ENCODE data around the gene L3MBTL4. TPM values are rescaled to one million over a fixed set of nuclear protein-coding genes. Genes with fewer than 3 reads are reported as not detected.

The L3MBTL4 gene
- total RNA-seq, 1 experiment from 2014 or later: not detected

GRCh38 chr18:6120820-6121279 is 293.9 kb downstream of the L3MBTL4 start:
- Histone ChIP-seq H3K9me3 (ENCODE audit: control insufficient read depth in 1 of 2, insufficient read depth in 1 of 2, low read depth in 1 of 2, low read length in 2 of 2) (peaks cover 13 to 14% of the 10 kb centered on the region in 2 experiments; a peak in 2 of 4 replicates), H3K36me3 (ENCODE audit: control insufficient read depth in 1 of 2, insufficient read depth in 2 of 2, low read length in 2 of 2) (no peaks in the 10 kb centered on the region), H3K79me2 (ENCODE audit: insufficient read depth, low read length) (no peaks in the 10 kb centered on the region), H3K4me3 (replicated peaks in 1 of 2; ENCODE audit: low read depth in 1 of 2, low read length in 2 of 2) (no peak overlapping the region), H3K27me3 (ENCODE audit: insufficient read depth, low read length) (no peaks in the 10 kb centered on the region), H3K4me2 (ENCODE audit: low read length) (no peak overlapping the region), H4K20me1 (ENCODE audit: insufficient read depth) (no peaks in the 10 kb centered on the region), H3K9me2 (ENCODE audit: insufficient read depth) (no peaks in the 10 kb centered on the region), H2AFZ (ENCODE audit: low read depth, low read length, poor library complexity, severe bottlenecking) (no peak overlapping the region), H3K9ac (ENCODE audit: low read length) (no peak overlapping the region), H3K27ac (ENCODE audit: low read depth, low read length) (no peak overlapping the region), H3K4me1 (ENCODE audit: control insufficient read depth in 1 of 2, insufficient read depth in 2 of 2, low read length in 2 of 2) (no peaks in the 10 kb centered on the region)
- CTCF ChIA-PET: no interaction called here
- TF ChIP-seq EGR1 (IDR thresholded peaks at IDR 0.05; ENCODE audit: low read depth): no peak
- TF ChIP-seq, protein P1, sequence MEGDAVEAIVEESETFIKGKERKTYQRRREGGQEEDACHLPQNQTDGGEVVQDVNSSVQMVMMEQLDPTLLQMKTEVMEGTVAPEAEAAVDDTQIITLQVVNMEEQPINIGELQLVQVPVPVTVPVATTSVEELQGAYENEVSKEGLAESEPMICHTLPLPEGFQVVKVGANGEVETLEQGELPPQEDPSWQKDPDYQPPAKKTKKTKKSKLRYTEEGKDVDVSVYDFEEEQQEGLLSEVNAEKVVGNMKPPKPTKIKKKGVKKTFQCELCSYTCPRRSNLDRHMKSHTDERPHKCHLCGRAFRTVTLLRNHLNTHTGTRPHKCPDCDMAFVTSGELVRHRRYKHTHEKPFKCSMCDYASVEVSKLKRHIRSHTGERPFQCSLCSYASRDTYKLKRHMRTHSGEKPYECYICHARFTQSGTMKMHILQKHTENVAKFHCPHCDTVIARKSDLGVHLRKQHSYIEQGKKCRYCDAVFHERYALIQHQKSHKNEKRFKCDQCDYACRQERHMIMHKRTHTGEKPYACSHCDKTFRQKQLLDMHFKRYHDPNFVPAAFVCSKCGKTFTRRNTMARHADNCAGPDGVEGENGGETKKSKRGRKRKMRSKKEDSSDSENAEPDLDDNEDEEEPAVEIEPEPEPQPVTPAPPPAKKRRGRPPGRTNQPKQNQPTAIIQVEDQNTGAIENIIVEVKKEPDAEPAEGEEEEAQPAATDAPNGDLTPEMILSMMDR (IDR thresholded peaks at IDR 0.05 in 2 of 3, conservative IDR thresholded peaks at IDR 0.05 in 1 of 3; ENCODE audit: borderline replicate concordance in 1 of 3, insufficient read depth in 1 of 3, low read depth in 2 of 3, low read length in 2 of 3): no peak
- no peak for TF ChIP-seq POLR2AphosphoS5 (IDR thresholded peaks at IDR 0.05; ENCODE audit: low read depth, low read length)
- no peak for TF ChIP-seq SP1 (IDR thresholded peaks at IDR 0.05; ENCODE audit: low read depth)
- no peak for TF ChIP-seq EZH2 (IDR thresholded peaks at IDR 0.05)
- TF ChIP-seq FOSL1 (IDR thresholded peaks at IDR 0.05; ENCODE audit: low read depth): no peak
- TF ChIP-seq JUND (IDR thresholded peaks at IDR 0.05): no peak
- no peak for TF ChIP-seq SRF (IDR thresholded peaks at IDR 0.05; ENCODE audit: low read depth)
- no peak for TF ChIP-seq RAD21 (IDR thresholded peaks at IDR 0.05; ENCODE audit: low read depth)
- no peak for TF ChIP-seq EZH2phosphoT487 (IDR thresholded peaks at IDR 0.05; ENCODE audit: borderline replicate concordance)
- TF ChIP-seq ELF1 (IDR thresholded peaks at IDR 0.05; ENCODE audit: borderline replicate concordance, low read depth): no peak
- no peak for TF ChIP-seq CEBPB (IDR thresholded peaks at IDR 0.05; ENCODE audit: low read depth)
- TF ChIP-seq REST (IDR thresholded peaks at IDR 0.05; ENCODE audit: low read depth): no peak
- TF ChIP-seq YY1 (IDR thresholded peaks at IDR 0.05; ENCODE audit: extremely low read depth, insufficient replicate concordance, low read depth, low read length): no peak
- TF ChIP-seq CBX3 (IDR thresholded peaks at IDR 0.05; ENCODE audit: low read depth): no peak
- no peak for TF ChIP-seq ATF3 (IDR thresholded peaks at IDR 0.05)
- no peak for TF ChIP-seq ZNF274 (IDR thresholded peaks at IDR 0.05; ENCODE audit: low read depth, low read length)
- no peak for TF ChIP-seq SIN3A (IDR thresholded peaks at IDR 0.05; ENCODE audit: low read depth)
- no peak for TF ChIP-seq ZFX (IDR thresholded peaks at IDR 0.05)
- intact Hi-C loops (cut with micrococcal nuclease): no loop called here
- DNase-seq (ENCODE audit: low read depth, low spot score) (no peak), ATAC-seq (no peak)
- BruUV-seq (replicated peaks): no TSS peak
- POLR2A ChIA-PET: no interaction called here
- RAD21 ChIA-PET (ENCODE audit: low non-redundant PET in 1 of 2, low total read pairs in 2 of 2, uncharacterized antibody in 2 of 2, unreplicated experiment in 2 of 2): no interaction called here
